Kidney epithelial cell (primary cell): ENCODE results near the gene ALMS1. TPM values are rescaled to one million over a fixed set of nuclear protein-coding genes. Genes with fewer than 3 reads are reported as not detected.
"Not testable (repeated sequence)": the region's sequence is repeated elsewhere in the genome, so short reads cannot be mapped to it uniquely, and the experiment has no call there.

Source experiments
- DNase-seq: peaks from one replicate; pipeline ENCODE4 v3.0.0-alpha.2; 2010; ENCODE audit warnings: low read depth
- H3K27me3 ChIP-seq: 2 replicates; pipeline ENCODE4 v1.6.0; 2011; ENCODE audit warnings: low read length; ENCODE audit not compliant: control insufficient read depth, insufficient read depth
- H3K36me3 ChIP-seq: 2 replicates; pipeline ENCODE4 v1.5.1; 2011; ENCODE audit warnings: low read length; ENCODE audit not compliant: control insufficient read depth, insufficient read depth
- H3K4me3 ChIP-seq: 2 replicates; pipeline ENCODE4 v1.5.1; 2011; ENCODE audit warnings: low read depth, mild to moderate bottlenecking, control low read depth, low read length
- total RNA-seq: library from RNA; depleted of rRNA; stranded (reverse); fragments of >200 nt; gene quantifications from 2 replicates; pipeline ENCODE4 v1.2.3, GENCODE V29; 2015
- TF ChIP-seq, protein P1 (sequence below): IDR thresholded peaks from 2 replicates; pipeline ENCODE4 v1.5.1; 2011; ENCODE audit warnings: mild to moderate bottlenecking, moderate library complexity, low read length, control low read depth, inconsistent platforms; ENCODE audit not compliant: insufficient read depth, poor library complexity, severe bottlenecking

Gene ALMS1
- total RNA-seq, 1 donor from 2014 or later = 26.1 TPM

DNA sequence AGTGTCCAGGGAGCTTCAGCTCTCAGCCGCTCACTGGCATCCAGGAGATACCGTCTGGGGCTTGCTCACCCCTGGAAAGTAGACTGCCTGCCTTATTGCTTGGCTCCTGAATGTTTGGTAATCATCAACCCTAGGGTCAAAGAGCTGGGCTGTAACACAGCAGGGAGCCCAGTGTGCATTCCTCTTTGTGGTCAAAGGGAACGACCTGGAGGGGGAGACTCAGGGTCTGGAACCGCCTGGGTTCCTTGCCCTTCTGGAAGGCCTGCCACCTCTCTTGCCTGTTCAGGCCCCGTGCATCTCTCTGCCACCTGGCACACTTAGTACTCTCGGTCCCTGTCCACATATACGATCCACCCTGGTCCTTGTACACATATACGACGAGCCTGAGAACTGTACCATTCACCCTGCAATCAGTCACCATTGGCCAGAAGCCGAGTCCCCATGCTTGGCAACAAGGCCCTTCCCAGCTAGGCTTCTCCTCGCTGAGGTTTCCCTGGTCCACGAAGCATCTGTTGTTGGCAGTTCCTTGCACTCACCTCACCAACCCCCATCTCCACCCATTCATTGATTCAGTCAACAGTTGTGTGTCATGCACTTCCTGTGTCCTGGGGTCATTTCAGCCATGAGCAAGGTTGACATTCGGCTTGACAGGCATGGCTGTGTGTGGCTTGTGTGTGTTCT is 256.8 kb downstream of the ALMS1 start, which contains the start of gene NAT8:
NAT8 (minus strand) TSS at position 85 of the 681 bp plus-strand sequence. CDS start 794 bp downstream, outside the sequence.
- no peak for DNase-seq
- Histone ChIP-seq H3K36me3 (no peaks in the 10 kb centered on the region), H3K4me3 (no peak within 1 kb of the TSS), H3K27me3 (no peaks in the 10 kb centered on the region)
- TF ChIP-seq, protein P1, sequence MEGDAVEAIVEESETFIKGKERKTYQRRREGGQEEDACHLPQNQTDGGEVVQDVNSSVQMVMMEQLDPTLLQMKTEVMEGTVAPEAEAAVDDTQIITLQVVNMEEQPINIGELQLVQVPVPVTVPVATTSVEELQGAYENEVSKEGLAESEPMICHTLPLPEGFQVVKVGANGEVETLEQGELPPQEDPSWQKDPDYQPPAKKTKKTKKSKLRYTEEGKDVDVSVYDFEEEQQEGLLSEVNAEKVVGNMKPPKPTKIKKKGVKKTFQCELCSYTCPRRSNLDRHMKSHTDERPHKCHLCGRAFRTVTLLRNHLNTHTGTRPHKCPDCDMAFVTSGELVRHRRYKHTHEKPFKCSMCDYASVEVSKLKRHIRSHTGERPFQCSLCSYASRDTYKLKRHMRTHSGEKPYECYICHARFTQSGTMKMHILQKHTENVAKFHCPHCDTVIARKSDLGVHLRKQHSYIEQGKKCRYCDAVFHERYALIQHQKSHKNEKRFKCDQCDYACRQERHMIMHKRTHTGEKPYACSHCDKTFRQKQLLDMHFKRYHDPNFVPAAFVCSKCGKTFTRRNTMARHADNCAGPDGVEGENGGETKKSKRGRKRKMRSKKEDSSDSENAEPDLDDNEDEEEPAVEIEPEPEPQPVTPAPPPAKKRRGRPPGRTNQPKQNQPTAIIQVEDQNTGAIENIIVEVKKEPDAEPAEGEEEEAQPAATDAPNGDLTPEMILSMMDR = no peak

DNA sequence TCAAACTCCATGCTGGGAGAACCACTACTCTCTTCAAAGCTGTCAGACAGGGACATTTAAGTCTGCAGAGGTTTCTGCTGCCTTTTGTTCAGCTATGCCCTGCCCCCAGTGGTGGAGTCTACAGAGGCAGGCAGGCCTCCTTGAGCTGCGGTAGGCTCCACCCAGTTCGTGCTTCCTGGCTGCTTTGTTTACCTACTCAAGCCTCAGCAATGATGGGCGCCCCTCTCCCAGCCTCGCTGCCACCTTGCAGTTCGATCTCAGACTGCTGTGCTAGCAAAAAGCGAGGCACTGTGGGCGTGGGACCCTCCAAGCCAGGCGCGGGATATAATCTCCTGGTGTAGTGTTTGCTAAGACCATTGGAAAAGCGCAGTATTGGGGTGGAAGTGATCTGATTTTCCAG is 262.1 kb downstream of the ALMS1 start:
- DNase-seq, H3K27me3 ChIP-seq, H3K36me3 ChIP-seq, H3K4me3 ChIP-seq: not testable (repeated sequence)

DNA sequence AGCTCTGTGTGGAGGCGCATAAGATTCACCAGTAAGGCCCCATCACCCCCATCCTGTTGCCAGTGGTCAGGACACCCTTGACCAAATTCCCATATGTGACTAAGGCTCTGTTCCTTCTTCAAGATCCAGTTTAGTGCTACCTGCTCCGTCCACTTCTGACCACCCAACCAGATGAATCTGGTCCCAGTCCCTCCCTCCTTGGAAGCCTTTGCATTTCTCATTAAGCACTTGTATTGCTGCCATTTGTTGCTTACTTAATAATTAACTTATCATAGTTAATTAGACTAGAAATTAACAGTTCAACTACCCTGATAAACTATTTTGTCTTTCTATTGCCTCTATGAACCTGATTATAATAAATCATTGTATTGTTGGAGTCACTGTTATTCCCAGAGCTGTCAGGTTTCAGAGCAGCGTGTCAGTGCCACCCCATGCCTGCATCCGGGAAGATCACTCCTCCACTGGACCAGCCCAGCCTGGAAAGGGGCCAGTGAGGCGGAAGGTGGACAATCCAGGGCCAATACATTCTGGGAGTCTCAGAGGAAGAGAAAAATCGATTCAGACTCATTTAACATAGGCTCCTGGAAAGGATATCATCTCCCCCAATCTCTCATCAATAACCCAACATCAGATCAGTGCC is 266.1 kb downstream of the ALMS1 start:
- H3K36me3 ChIP-seq = no peaks in the 10 kb centered on the region
- H3K4me3 ChIP-seq = no peak overlapping the region
- no peaks in the 10 kb centered on the region for H3K27me3 ChIP-seq
- DNase-seq = no peak
- TF ChIP-seq, protein P1 = no peak

DNA sequence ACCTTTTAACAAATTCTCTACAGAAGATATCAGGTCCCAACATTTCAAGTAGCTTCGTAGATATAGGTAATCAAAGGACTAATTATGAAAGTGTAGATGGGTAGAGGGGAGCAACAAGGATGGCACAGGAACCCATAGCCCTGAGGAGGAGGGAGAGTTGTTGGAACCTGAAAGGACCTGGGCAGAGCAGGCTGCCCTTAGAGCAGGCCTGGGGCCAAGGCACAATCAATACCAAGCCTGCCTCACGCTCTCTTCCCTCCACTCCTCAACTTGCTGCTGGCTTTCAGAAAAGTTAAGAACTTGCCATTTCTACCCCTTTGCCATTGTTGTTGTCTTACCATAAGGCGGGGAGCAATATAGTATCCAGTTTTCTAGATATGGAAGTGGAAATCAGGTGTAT is 266.7 kb downstream of the ALMS1 start:
- DNase-seq = no peak
- TF ChIP-seq, protein P1 = no peak
- Histone ChIP-seq H3K36me3 (no peaks in the 10 kb centered on the region), H3K4me3 (no peak overlapping the region), H3K27me3 (no peaks in the 10 kb centered on the region)

DNA sequence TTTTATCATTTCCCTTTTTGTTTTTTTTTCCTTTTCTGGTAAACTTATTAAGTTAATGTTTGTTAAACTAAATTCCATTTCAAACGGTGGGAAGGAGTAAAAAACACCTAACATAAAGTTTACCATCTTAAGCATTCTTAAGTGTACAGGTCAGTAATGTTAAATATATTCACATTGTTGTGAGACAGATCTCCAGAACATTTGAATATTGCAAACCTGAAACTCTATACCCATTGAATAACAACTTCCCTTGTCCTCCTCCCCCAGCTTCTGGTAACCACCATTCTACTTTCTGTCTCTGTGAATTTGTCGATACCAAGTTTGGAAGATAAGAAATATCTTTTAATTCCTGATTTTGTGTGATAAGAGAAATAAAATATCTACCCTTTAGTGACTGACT is 268.5 kb downstream of the ALMS1 start:
- H3K4me3 ChIP-seq = no peak overlapping the region
- no peak for DNase-seq
- TF ChIP-seq, protein P1 = no peak

More for the DNA sequence above, 268.5 kb downstream of the ALMS1 start:
- no peaks in the 10 kb centered on the region for H3K27me3 ChIP-seq
- no peaks in the 10 kb centered on the region for H3K36me3 ChIP-seq

Other genes starting within 250 kb of the ALMS1 start
- gene NOTO, start 183.3 kb upstream of the ALMS1 start, total RNA-seq = not detected in 2 replicates
- gene SMYD5, start 171.6 kb upstream of the ALMS1 start, total RNA-seq = 30.2 and 33.6 TPM in 2 replicates
- gene PRADC1, start 152.6 kb upstream of the ALMS1 start, total RNA-seq = 6.6 and 7.8 TPM in 2 replicates
- 254 and 277 TPM in 2 replicates for gene CCT7, start 151.5 kb upstream of the ALMS1 start, total RNA-seq
- 7.0 and 9.9 TPM in 2 replicates for gene FBXO41, start 101.4 kb upstream of the ALMS1 start, total RNA-seq
- not detected in 2 replicates for gene EGR4, start 92.3 kb upstream of the ALMS1 start, total RNA-seq